Mesendoderm (in vitro differentiated cells): ENCODE measurements around the gene P2RX6.
"Not testable (repeated sequence)": the region's sequence is repeated elsewhere in the genome, so short reads cannot be mapped to it uniquely, and the experiment has no call there.

Experiments used
- DNase-seq: peaks from one replicate; pipeline ENCODE4 v3.0.0; 2013
- H2AK5ac ChIP-seq: 2 replicates; pipeline ENCODE4 v1.6.1; 2013; ENCODE audit warnings: low read length, inconsistent platforms
- H2BK120ac ChIP-seq: 2 replicates; pipeline ENCODE4 v1.6.1; 2013; ENCODE audit warnings: low read depth, mild to moderate bottlenecking, low read length, moderate library complexity, mixed read lengths
- H2BK15ac ChIP-seq: replicated peaks from 2 replicates; pipeline ENCODE4 v1.6.1; 2013; ENCODE audit warnings: low read depth, mild to moderate bottlenecking, moderate library complexity
- H2BK5ac ChIP-seq: 2 replicates; pipeline ENCODE4 v1.6.1; 2013; ENCODE audit warnings: low read length, inconsistent platforms
- H3K18ac ChIP-seq: 2 replicates; pipeline ENCODE4 v1.6.1; 2013; ENCODE audit warnings: mild to moderate bottlenecking, low read length, mixed read lengths
- H3K23ac ChIP-seq: one replicate; pipeline ENCODE4 v1.6.1; 2013; ENCODE audit warnings: low read length
- H3K27ac ChIP-seq: 2 replicates; pipeline ENCODE4 v1.5.1; 2013; ENCODE audit warnings: low read depth, mild to moderate bottlenecking, inconsistent platforms, low read length, moderate library complexity
- H3K27me3 ChIP-seq: 2 replicates; pipeline ENCODE4 v1.6.1; 2013; ENCODE audit warnings: low read length, control low read depth, mild to moderate bottlenecking, inconsistent platforms; ENCODE audit not compliant: insufficient read depth, poor library complexity
- H3K36me3 ChIP-seq: 2 replicates; pipeline ENCODE4 v1.6.1; 2013; ENCODE audit warnings: low read length, inconsistent platforms; ENCODE audit not compliant: control insufficient read depth, insufficient read depth
- H3K4ac ChIP-seq: one replicate; pipeline ENCODE4 v1.6.1; 2013; ENCODE audit warnings: low read depth, mild to moderate bottlenecking, low read length, moderate library complexity
- H3K4me1 ChIP-seq: 2 replicates; pipeline ENCODE4 v1.6.1; 2013; ENCODE audit warnings: low read depth, low read length, inconsistent platforms; ENCODE audit not compliant: control insufficient read depth
- H3K4me2 ChIP-seq: 2 replicates; pipeline ENCODE4 v1.6.1; 2013; ENCODE audit warnings: low read length
- H3K4me3 ChIP-seq: 2 replicates; pipeline ENCODE4 v1.5.1; 2013; ENCODE audit warnings: mild to moderate bottlenecking, low read length
- H3K56ac ChIP-seq: one replicate; pipeline ENCODE4 v1.6.1; 2013; ENCODE audit warnings: low read length
- H3K79me1 ChIP-seq: 2 replicates; pipeline ENCODE4 v1.6.1; 2013; ENCODE audit warnings: low read length, inconsistent platforms
- H3K79me2 ChIP-seq: 2 replicates; pipeline ENCODE4 v1.6.1; 2013; ENCODE audit warnings: mild to moderate bottlenecking, low read length; ENCODE audit not compliant: control insufficient read depth, insufficient read depth
- H3K9ac ChIP-seq: 2 replicates; pipeline ENCODE4 v1.6.1; 2013; ENCODE audit warnings: low read length, inconsistent platforms
- H4K5ac ChIP-seq: one replicate; pipeline ENCODE4 v1.6.1; 2013; ENCODE audit warnings: low read length
- H4K8ac ChIP-seq: one replicate; pipeline ENCODE4 v1.6.1; 2013; ENCODE audit warnings: low read depth, mild to moderate bottlenecking, control low read depth, low read length, moderate library complexity
- WGBS: extraction: QIAGEN DNeasy Blood & Tissue Kit; methylation state at CpG from one replicate; pipeline ENCODE4 v1.1.7; 2013; ENCODE audit warnings: low lambda C conversion rate, missing lambda C conversion rate; ENCODE audit not compliant: insufficient coverage; ENCODE audit errors: extremely low coverage; 5-methylcytosine and 5-hydroxymethylcytosine counted together

Gene P2RX6

GRCh38 chr22:21047730-21048129 is 32.8 kb downstream of the P2RX6 start:
- no peak overlapping the region for H3K56ac ChIP-seq
- no peaks in the 10 kb centered on the region for H3K79me2 ChIP-seq
- H3K4me2 ChIP-seq: no peak overlapping the region
- no peaks in the 10 kb centered on the region for H3K79me1 ChIP-seq
- no peak overlapping the region for H2AK5ac ChIP-seq
- H3K27ac ChIP-seq: no peak overlapping the region
- no CpG with 5 or more reads among the region's 7 CpGs for WGBS
- H3K4me1 ChIP-seq: peaks cover 6% of the 10 kb centered on the region
- H2BK120ac ChIP-seq: no peak overlapping the region
- no peak overlapping the region for H3K4ac ChIP-seq
- H3K9ac ChIP-seq: no peak overlapping the region
- H2BK5ac ChIP-seq: no peak overlapping the region
- no peak for DNase-seq
- no peak overlapping the region for H4K8ac ChIP-seq
- no peak overlapping the region for H2BK15ac ChIP-seq
- H3K27me3 ChIP-seq: no peaks in the 10 kb centered on the region
- H3K36me3 ChIP-seq: no peaks in the 10 kb centered on the region
- no peak overlapping the region for H3K4me3 ChIP-seq
- no peak overlapping the region for H4K5ac ChIP-seq
- no peak overlapping the region for H3K23ac ChIP-seq
- no peak overlapping the region for H3K18ac ChIP-seq

DNA sequence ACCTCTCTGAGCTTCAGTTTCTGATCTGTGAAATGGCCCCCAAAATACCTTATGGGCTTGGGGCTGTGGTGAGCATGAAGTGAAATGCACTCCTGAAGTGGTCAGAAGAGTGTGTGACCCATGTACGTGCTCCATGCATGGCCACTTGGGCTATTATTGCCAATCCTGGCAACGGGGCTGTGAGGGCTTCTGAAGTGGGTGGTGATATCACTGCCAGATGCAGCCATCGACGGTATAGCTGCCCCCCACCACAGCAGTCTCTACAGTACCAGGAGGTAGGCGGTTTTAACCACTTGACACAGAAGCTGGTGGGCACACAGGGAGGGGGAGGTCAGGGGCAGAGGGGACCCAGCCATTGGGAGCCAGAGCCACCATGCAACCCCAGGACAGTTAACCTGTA is 33.5 kb downstream of the P2RX6 start:
- not testable (repeated sequence) for H4K5ac ChIP-seq
- WGBS: no CpG with 5 or more reads among the region's 5 CpGs

DNA sequence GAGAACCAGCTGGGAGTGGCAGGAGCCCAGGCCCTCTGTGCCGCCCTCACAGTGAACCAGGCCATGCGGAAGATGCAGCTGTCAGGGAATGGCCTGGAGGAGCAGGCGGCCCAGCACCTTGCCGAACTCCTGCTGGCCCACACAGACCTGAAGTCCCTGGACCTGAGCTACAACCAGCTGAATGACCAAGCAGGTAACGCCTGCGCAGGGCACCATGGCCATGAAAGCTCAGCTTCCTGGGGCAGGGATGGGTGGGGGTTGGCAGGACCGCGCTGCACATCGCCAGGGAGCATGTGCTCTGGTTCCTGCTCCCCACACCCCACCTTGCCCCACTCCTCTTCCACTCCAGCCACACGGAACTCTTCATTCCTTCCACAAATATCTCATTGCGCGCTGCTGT is 34.0 kb downstream of the P2RX6 start:
- not testable (repeated sequence) for H3K4me1 ChIP-seq, H4K5ac ChIP-seq, H3K27ac ChIP-seq, H3K79me2 ChIP-seq, H4K8ac ChIP-seq, H2AK5ac ChIP-seq, H3K4ac ChIP-seq, H3K23ac ChIP-seq, H2BK15ac ChIP-seq, DNase-seq, H3K4me3 ChIP-seq, H3K4me2 ChIP-seq, H3K27me3 ChIP-seq, H3K9ac ChIP-seq, H3K36me3 ChIP-seq, H2BK5ac ChIP-seq, H2BK120ac ChIP-seq, H3K79me1 ChIP-seq, H3K18ac ChIP-seq, H3K56ac ChIP-seq
- no CpG with 5 or more reads among the region's 12 CpGs for WGBS

More for the DNA sequence above, 33.5 kb downstream of the P2RX6 start:
- H3K79me2 ChIP-seq, H3K36me3 ChIP-seq, H3K9ac ChIP-seq, DNase-seq, H2BK15ac ChIP-seq, H3K4me2 ChIP-seq, H3K79me1 ChIP-seq, H3K56ac ChIP-seq, H2AK5ac ChIP-seq, H3K18ac ChIP-seq, H3K23ac ChIP-seq, H3K4me3 ChIP-seq, H4K8ac ChIP-seq, H2BK120ac ChIP-seq, H3K27me3 ChIP-seq, H2BK5ac ChIP-seq, H3K4me1 ChIP-seq, H3K27ac ChIP-seq, H3K4ac ChIP-seq: not testable (repeated sequence)

DNA sequence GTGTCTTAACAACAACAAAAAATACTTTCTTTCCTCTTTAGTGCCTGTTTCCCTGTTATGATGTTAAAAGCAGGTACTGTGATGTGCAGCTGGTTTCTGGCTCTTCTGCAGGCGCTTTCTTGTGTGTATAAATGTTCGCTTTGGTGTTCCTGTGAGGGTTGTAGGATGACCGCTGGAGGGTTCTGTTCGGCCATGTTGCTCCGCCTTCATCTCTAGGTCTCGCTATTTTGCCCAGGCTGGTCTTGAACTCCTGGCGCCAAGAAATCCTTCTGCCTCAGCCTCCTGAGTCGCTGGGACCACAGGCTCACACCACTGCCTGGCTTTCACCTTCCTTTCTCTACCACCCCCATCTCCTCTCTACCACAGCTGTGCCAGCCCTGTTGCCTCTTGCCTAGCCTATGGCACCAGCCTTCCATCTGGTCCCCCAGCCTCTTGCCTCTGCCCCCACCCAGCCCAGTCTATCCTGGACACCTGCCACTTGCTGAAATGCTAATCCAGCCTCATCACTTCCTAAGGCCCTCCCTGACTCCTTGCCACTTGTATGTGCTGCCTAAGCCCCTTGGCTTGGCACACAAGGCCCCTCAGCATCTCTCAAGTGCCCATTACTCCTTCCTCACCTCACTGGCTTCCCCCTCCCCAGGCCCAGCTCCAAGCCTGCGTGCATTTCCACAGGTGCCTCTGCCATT is 36.3 kb downstream of the P2RX6 start:
- H3K4me3 ChIP-seq: no peak overlapping the region
- H3K56ac ChIP-seq: no peak overlapping the region
- H2BK15ac ChIP-seq: no peak overlapping the region
- H2BK5ac ChIP-seq: no peak overlapping the region
- peaks cover 6% of the 10 kb centered on the region for H3K4me1 ChIP-seq
- H3K23ac ChIP-seq: no peak overlapping the region
- no peaks in the 10 kb centered on the region for H3K27me3 ChIP-seq
- H3K4ac ChIP-seq: no peak overlapping the region
- no peaks in the 10 kb centered on the region for H3K79me2 ChIP-seq
- H2AK5ac ChIP-seq: no peak overlapping the region
- H3K4me2 ChIP-seq: no peak overlapping the region
- H4K5ac ChIP-seq: no peak overlapping the region
- no peaks in the 10 kb centered on the region for H3K36me3 ChIP-seq
- H3K18ac ChIP-seq: no peak overlapping the region
- H3K27ac ChIP-seq: no peak overlapping the region
- no peak for DNase-seq
- no peak overlapping the region for H2BK120ac ChIP-seq
- H3K79me1 ChIP-seq: no peaks in the 10 kb centered on the region
- no peak overlapping the region for H3K9ac ChIP-seq
- H4K8ac ChIP-seq: no peak overlapping the region
- no CpG with 5 or more reads among the region's 9 CpGs for WGBS

DNA sequence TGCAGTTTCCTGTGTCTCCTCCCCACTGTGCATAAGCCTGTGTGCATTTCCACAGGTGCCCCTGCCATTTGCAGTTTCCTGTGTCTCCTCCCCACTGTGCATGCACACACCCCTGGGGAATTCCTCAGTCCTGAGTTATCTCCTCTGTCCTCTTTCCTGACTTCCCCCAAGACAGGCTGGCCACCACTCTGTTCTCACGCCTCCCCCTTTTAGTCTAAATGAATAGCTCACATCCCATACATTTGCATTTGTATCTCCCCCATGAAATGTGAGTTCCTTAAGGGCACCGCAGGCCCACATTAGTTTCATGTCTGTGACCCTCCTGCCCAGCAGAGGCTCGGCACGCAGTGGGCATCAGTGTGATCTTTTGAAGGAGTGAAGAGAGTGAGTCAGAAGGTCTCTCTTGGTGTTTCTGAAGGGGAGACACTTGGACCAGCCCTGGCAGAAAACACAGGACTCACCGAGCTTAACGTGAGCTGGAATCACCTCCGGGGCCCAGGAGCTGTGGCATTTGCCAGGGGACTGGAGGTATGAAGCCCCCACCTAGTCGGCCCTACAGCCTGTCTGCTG is 37.0 kb downstream of the P2RX6 start:
- Histone ChIP-seq H3K36me3 (no peaks in the 10 kb centered on the region), H3K4me2 (no peak overlapping the region), H2BK5ac (no peak overlapping the region), H3K4ac (no peak overlapping the region), H4K8ac (no peak overlapping the region), H4K5ac (no peak overlapping the region), H2BK15ac (no peak overlapping the region), H3K79me2 (no peaks in the 10 kb centered on the region), H3K23ac (no peak overlapping the region), H3K18ac (no peak overlapping the region), H3K4me3 (no peak overlapping the region), H3K56ac (no peak overlapping the region), H3K27me3 (no peaks in the 10 kb centered on the region), H3K4me1 (peaks cover 6% of the 10 kb centered on the region), H3K9ac (no peak overlapping the region), H3K79me1 (no peaks in the 10 kb centered on the region), H3K27ac (no peak overlapping the region), H2BK120ac (no peak overlapping the region), H2AK5ac (no peak overlapping the region)
- no peak for DNase-seq
- WGBS: no CpG with 5 or more reads among the region's 8 CpGs
